Measurements from ENCODE around the gene GPD1. TPM values are rescaled to one million over a fixed set of nuclear protein-coding genes. Genes with fewer than 3 reads are reported as not detected.
A peak's percentile ranks its signal among the peaks of the same experiment; 100 is the strongest.

The GPD1 gene
- total RNA-seq, 1 donor from 2014 or later, result 0.81 TPM

DNA sequence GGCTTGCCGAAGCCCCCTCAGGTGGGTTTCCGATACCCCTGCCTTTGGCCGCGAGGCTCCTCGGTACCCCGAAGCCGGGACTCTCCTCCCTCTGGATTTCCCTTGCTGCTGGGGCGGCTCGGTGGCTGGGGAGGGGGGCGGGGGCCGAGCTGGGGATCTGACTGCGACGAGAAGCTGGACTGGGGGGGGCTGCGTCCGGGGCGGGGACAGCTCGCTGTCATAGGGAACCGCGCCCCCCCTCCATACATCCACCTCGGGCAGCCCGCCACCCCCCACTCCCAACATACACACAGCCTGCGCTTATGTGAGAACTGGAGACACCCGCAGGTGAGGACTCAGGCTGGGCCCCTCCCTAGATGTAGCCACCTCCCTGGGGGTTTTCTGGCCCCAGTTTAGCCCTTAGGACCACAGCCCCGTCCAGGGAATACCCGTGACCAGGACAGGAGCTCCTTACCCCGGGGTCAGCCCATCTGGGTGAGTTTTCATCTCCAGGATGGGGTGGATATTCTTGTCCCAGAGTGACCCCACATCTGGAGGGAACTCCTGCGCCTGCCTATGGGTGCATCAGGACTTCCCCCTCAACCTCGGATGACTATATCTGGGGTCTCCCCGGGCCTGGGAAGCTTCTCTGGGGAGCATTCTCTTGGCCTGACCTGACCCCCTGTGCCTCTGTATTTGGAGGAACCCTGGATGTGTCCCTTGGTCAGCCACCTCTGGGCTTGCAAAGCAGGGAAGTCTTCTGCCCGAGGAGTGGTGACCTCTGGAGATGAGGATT, 45.7 kb upstream of the GPD1 start:
- no peak for DNase-seq
- H3K36me3 Mint-ChIP-seq (ENCODE audit: unreplicated experiment), result peaks cover 26% of the 10 kb centered on the region
- H3K27me3 Mint-ChIP-seq (ENCODE audit: unreplicated experiment), result peaks cover 21% of the 10 kb centered on the region
- H3K4me1 Mint-ChIP-seq (ENCODE audit: low read depth, unreplicated experiment), result peaks cover 60% of the 10 kb centered on the region
- H3K9me3 Mint-ChIP-seq (ENCODE audit: unreplicated experiment), result peaks cover 28% of the 10 kb centered on the region
- peak overlapping the region; percentile 48 for H3K27ac Mint-ChIP-seq (ENCODE audit: unreplicated experiment)
- peak overlapping the region; percentile 82 for H3K4me3 Mint-ChIP-seq (ENCODE audit: unreplicated experiment)
- TF ChIP-seq, protein P1, sequence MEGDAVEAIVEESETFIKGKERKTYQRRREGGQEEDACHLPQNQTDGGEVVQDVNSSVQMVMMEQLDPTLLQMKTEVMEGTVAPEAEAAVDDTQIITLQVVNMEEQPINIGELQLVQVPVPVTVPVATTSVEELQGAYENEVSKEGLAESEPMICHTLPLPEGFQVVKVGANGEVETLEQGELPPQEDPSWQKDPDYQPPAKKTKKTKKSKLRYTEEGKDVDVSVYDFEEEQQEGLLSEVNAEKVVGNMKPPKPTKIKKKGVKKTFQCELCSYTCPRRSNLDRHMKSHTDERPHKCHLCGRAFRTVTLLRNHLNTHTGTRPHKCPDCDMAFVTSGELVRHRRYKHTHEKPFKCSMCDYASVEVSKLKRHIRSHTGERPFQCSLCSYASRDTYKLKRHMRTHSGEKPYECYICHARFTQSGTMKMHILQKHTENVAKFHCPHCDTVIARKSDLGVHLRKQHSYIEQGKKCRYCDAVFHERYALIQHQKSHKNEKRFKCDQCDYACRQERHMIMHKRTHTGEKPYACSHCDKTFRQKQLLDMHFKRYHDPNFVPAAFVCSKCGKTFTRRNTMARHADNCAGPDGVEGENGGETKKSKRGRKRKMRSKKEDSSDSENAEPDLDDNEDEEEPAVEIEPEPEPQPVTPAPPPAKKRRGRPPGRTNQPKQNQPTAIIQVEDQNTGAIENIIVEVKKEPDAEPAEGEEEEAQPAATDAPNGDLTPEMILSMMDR (IDR thresholded peaks at IDR 0.05; ENCODE audit: partially characterized antibody, unreplicated experiment), result no peak

DNA sequence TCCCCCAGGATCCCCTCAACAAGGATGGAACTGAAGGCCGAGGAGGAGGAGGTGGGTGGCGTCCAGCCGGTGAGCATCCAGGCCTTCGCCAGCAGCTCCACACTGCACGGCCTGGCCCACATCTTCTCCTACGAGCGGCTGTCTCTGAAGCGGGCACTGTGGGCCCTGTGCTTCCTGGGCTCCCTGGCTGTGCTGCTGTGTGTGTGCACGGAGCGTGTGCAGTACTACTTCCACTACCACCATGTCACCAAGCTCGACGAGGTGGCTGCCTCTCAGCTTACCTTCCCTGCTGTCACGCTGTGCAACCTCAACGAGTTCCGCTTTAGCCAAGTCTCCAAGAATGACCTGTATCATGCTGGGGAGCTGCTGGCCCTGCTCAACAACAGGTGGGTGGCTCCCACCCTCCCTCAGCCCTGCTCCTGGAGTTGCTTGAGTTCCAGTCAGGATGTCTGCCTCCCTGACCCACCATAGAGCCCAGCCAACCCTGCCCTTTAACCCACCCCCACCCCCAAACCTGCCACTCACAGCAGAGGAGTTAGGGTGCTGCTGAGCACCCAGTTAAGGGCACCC, 45.0 kb upstream of the GPD1 start:
- Mint-ChIP-seq H3K27ac (ENCODE audit: unreplicated experiment) (peak overlapping the region; percentile 48), H3K4me3 (ENCODE audit: unreplicated experiment) (peak overlapping the region; percentile 82), H3K36me3 (ENCODE audit: unreplicated experiment) (peaks cover 26% of the 10 kb centered on the region), H3K4me1 (ENCODE audit: low read depth, unreplicated experiment) (peaks cover 57% of the 10 kb centered on the region), H3K27me3 (ENCODE audit: unreplicated experiment) (peaks cover 22% of the 10 kb centered on the region), H3K9me3 (ENCODE audit: unreplicated experiment) (peaks cover 29% of the 10 kb centered on the region)
- no peak for DNase-seq
- TF ChIP-seq, protein P1 (IDR thresholded peaks at IDR 0.05; ENCODE audit: partially characterized antibody, unreplicated experiment), result no peak

DNA sequence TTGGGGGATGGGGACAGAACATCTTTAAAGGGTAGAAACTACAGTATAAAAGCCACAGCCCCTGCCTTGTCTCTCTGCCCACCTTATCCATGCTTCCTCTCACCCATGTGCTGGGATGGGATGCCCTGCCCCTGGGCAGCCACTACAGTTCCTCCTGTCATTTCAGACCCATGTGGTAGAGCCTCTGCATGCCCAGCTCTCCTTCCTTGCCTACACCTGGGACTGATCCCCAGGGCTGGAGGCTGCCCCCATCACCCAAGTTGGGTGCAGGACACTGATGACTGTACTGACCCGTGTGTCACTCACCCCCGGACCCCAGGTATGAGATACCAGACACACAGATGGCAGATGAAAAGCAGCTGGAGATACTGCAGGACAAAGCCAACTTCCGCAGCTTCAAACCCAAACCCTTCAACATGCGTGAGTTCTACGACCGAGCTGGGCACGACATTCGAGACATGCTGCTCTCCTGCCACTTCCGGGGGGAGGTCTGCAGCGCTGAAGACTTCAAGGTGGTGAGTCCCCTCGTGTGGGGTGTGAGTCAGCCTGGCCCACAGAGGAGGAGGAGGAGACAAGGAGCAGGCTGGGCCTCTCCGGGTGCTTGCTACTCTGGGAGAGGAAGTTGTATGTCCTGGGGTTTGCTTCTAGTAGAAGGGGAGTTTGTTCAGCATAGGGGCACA, 44.2 kb upstream of the GPD1 start:
- peaks cover 28% of the 10 kb centered on the region for H3K9me3 Mint-ChIP-seq (ENCODE audit: unreplicated experiment)
- peaks cover 21% of the 10 kb centered on the region for H3K27me3 Mint-ChIP-seq (ENCODE audit: unreplicated experiment)
- DNase-seq, result no peak
- peaks cover 62% of the 10 kb centered on the region for H3K4me1 Mint-ChIP-seq (ENCODE audit: low read depth, unreplicated experiment)
- peak overlapping the region; percentile 64 for H3K27ac Mint-ChIP-seq (ENCODE audit: unreplicated experiment)
- peaks cover 26% of the 10 kb centered on the region for H3K36me3 Mint-ChIP-seq (ENCODE audit: unreplicated experiment)
- H3K4me3 Mint-ChIP-seq (ENCODE audit: unreplicated experiment), result peak overlapping the region; percentile 82
- TF ChIP-seq, protein P1 (IDR thresholded peaks at IDR 0.05; ENCODE audit: partially characterized antibody, unreplicated experiment), result no peak

DNA sequence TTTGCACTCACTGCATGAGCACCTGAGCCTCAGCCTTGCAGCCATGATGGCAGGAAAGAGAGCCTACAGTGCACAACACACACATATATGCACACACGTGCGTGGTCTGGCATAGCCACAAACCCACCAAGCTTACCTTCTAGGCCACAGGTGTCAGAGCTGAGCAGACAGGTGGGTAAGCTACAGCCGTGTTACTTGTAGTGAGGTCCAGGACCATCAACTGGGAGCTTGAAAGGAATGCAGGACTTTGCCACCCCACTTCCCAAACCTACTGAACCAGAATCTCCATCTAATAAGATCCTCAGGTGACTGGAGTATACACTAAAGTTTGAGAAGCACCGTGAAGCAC, 43.7 kb upstream of the GPD1 start:
- H3K27ac Mint-ChIP-seq (ENCODE audit: unreplicated experiment), result peak overlapping the region; percentile 64
- TF ChIP-seq, protein P1 (IDR thresholded peaks at IDR 0.05; ENCODE audit: partially characterized antibody, unreplicated experiment), result no peak
- peak overlapping the region; percentile 82 for H3K4me3 Mint-ChIP-seq (ENCODE audit: unreplicated experiment)
- no peak for DNase-seq
- H3K27me3 Mint-ChIP-seq (ENCODE audit: unreplicated experiment), result peaks cover 21% of the 10 kb centered on the region
- H3K9me3 Mint-ChIP-seq (ENCODE audit: unreplicated experiment), result peaks cover 28% of the 10 kb centered on the region
- peaks cover 26% of the 10 kb centered on the region for H3K36me3 Mint-ChIP-seq (ENCODE audit: unreplicated experiment)
- H3K4me1 Mint-ChIP-seq (ENCODE audit: low read depth, unreplicated experiment), result peaks cover 63% of the 10 kb centered on the region

All from glutamatergic neuron (in vitro differentiated cells).